ENCODE results near the gene ZFP64. TPM values are rescaled to one million over a fixed set of nuclear protein-coding genes. Genes with fewer than 3 reads are reported as not detected.

Gene ZFP64
- total and polyA plus RNA-seq, 10 donors = 3.2 to 16.5 (median 11.2) TPM

- 34 to 49% (median 36%) methylated on average over 4 of the region's 4 CpGs for WGBS, 5 donors
These were observed 17.6 kb upstream of the ZFP64 start for GRCh38 chr20:52209154-52209571.

DNA sequence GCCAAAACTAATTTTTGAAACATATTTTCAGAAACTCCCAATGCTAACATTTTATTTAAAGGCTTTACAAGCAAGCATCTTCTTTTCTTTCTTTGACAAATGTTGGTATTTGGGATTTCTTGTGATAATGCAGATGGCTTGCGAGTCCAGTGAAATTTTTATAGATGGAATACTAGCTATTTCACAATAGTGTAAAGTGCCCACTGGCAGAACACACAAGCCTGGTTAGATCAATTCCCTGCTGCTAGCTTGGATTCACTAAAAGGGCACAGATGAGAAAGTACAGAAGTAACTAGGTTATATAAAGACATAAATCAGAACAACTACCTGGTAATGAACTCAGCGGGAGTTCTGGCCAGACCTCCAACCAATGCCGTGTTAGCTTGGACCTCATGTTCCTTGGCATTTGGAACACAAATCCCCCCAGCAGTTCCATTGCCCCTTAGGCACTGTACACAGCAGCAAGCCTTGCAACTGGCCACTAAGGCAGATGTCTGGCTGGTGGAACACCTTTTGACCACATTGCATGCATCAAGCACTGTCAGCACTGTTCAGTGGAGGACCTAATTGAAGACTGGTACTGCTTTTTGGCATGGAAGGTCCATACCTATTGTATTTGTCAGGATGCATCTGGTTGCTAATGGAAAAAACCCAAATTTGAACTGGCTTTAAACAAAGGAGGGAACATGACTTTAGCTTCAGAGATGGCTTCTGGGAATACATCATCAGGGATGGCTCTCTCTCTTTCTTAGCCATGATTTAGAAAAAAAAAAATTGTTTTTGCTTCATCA lies 15.6 kb upstream of the ZFP64 start:
- H3K4me1 ChIP-seq = no peaks in the 10 kb centered on the region
- intact Hi-C loops (cut with DNase I; ENCODE audit: low total_unique reads) = no loop called here
- TF ChIP-seq POLR2AphosphoS5 (IDR thresholded peaks at IDR 0.05) = no peak
- no peak for TF ChIP-seq POLR2A (IDR thresholded peaks at IDR 0.05)
- no peak for TF ChIP-seq CTCF (IDR thresholded peaks at IDR 0.05 in 8 of 11, conservative IDR thresholded peaks at IDR 0.05 in 3 of 11)
- H3K4me3 ChIP-seq = no peak overlapping the region
- H3K27ac ChIP-seq = no peak overlapping the region
- 91 to 98% (median 94%) methylated on average over 3 of the region's 3 CpGs for WGBS, 5 donors
- H3K27me3 ChIP-seq (replicated peaks in 1 of 7) = peaks cover 0 to 10% (median 0%) of the 10 kb centered on the region in 7 donors
- no peaks in the 10 kb centered on the region for H3K36me3 ChIP-seq
- peaks cover 0 to 23% (median 18%) of the 10 kb centered on the region in 8 donors for H3K9me3 ChIP-seq
- no peak for DNase-seq

More at GRCh38 chr20:52209154-52209571, 17.6 kb upstream of the ZFP64 start:
- DNase-seq = no peak
- H3K36me3 ChIP-seq = no peaks in the 10 kb centered on the region
- TF ChIP-seq POLR2AphosphoS5 (IDR thresholded peaks at IDR 0.05) = no peak
- TF ChIP-seq POLR2A (IDR thresholded peaks at IDR 0.05) = no peak
- TF ChIP-seq CTCF (IDR thresholded peaks at IDR 0.05 in 8 of 11, conservative IDR thresholded peaks at IDR 0.05 in 3 of 11) = no peak
- H3K4me3 ChIP-seq = no peak overlapping the region
- no peaks in the 10 kb centered on the region for H3K4me1 ChIP-seq
- H3K27me3 ChIP-seq (replicated peaks in 1 of 7) = peaks cover 0 to 10% (median 0%) of the 10 kb centered on the region in 7 donors
- no peak overlapping the region for H3K27ac ChIP-seq
- intact Hi-C loops (cut with DNase I; ENCODE audit: low total_unique reads) = no loop called here
- peaks cover 0 to 38% (median 25%) of the 10 kb centered on the region in 8 donors for H3K9me3 ChIP-seq

DNA sequence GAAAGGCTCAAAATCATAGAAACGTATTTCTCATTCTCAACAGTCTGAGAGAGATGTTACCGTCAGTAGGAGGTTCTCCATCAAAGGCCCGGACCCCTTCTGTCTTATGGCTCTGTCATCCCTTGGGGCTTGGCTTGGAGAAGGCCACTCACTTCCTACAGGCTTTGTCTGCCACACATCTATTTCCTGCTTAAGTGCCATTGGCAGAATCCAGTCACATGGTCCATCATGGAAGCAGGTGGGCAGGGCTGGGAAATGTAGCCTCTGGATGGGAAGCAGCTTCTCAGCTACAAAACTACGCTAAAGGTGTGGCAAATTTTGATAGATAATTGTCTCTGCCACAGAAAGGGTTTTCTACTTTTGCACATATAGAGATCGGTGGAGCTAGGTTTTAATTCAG lies 12.6 kb upstream of the ZFP64 start:
- no peak for TF ChIP-seq POLR2A (IDR thresholded peaks at IDR 0.05)
- TF ChIP-seq CTCF (IDR thresholded peaks at IDR 0.05 in 8 of 11, conservative IDR thresholded peaks at IDR 0.05 in 3 of 11) = no peak
- TF ChIP-seq POLR2AphosphoS5 (IDR thresholded peaks at IDR 0.05) = no peak

DNA sequence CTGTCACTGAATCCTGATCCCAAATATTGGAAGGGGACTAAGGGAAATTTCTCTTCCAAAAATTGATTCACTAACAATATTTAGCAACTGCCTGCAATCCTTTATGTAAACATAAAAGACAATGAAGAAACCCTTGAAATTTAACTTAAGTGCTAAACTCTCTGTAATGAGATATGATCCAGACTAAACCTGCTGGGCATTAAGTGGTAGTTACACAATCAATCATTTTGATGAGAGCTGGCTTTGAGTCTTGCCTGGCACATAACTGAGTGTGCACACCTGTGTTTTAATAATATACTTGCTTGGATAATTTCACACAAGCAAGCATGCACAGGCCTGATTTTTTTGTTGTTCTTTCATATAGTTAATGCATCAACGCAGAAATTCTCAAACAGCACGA lies 9.8 kb upstream of the ZFP64 start:
- Histone ChIP-seq H3K4me3 (no peak overlapping the region), H3K9me3 (no peaks in the 10 kb centered on the region), H3K27me3 (replicated peaks in 1 of 7) (no peaks in the 10 kb centered on the region), H3K4me1 (no peaks in the 10 kb centered on the region), H3K36me3 (no peaks in the 10 kb centered on the region), H3K27ac (no peak overlapping the region)
- no peak for DNase-seq
- WGBS, 5 donors = 91 to 99% (median 92%) methylated on average over 2 of the region's 2 CpGs
- TF ChIP-seq POLR2A (IDR thresholded peaks at IDR 0.05) = no peak
- intact Hi-C loops (cut with DNase I; ENCODE audit: low total_unique reads) = no loop called here

More for the DNA sequence above, 12.6 kb upstream of the ZFP64 start:
- Histone ChIP-seq H3K27ac (no peak overlapping the region), H3K9me3 (no peaks in the 10 kb centered on the region), H3K36me3 (no peaks in the 10 kb centered on the region), H3K4me3 (no peak overlapping the region), H3K27me3 (replicated peaks in 1 of 7) (peaks cover 0 to 10% (median 0%) of the 10 kb centered on the region in 7 donors), H3K4me1 (no peaks in the 10 kb centered on the region)
- 88 to 99% (median 95%) methylated on average over 5 of the region's 5 CpGs for WGBS, 5 donors
- intact Hi-C loops (cut with DNase I; ENCODE audit: low total_unique reads) = no loop called here
- DNase-seq = no peak
